Fibroblast of skin of back (primary cell): ENCODE measurements around the gene KIAA1549.

Experiments
- DNase-seq: peaks from one replicate; pipeline ENCODE4 v3.0.0-alpha.2; 2013

The KIAA1549 gene

GRCh38 chr7:138880881-138881578, 100.2 kb downstream of the KIAA1549 start:
- DNase-seq: no peak

- DNase-seq: no peak
These were observed 101.8 kb downstream of the KIAA1549 start for GRCh38 chr7:138879356-138879755.

- DNase-seq: no peak
These were observed 102.3 kb downstream of the KIAA1549 start for GRCh38 chr7:138878856-138879255.

GRCh38 chr7:138878051-138878450, 103.1 kb downstream of the KIAA1549 start:
- DNase-seq: no peak

GRCh38 chr7:138876326-138876725, 104.9 kb downstream of the KIAA1549 start:
- no peak for DNase-seq

- peak; percentile 39 for DNase-seq
These were observed 105.4 kb downstream of the KIAA1549 start for GRCh38 chr7:138875794-138876193.

GRCh38 chr7:138873220-138873892, 107.8 kb downstream of the KIAA1549 start:
- DNase-seq: no peak

- DNase-seq: peak; percentile 49
These were observed 108.6 kb downstream of the KIAA1549 start for GRCh38 chr7:138872576-138872975.

GRCh38 chr7:138871814-138872090, 109.4 kb downstream of the KIAA1549 start:
- DNase-seq: no peak

- DNase-seq: no peak
These were observed 110.0 kb downstream of the KIAA1549 start for GRCh38 chr7:138871065-138871813.

GRCh38 chr7:138869353-138869752, 111.8 kb downstream of the KIAA1549 start:
- DNase-seq: no peak

- DNase-seq: no peak
These were observed 112.5 kb downstream of the KIAA1549 start for GRCh38 chr7:138868711-138869110.

- DNase-seq: no peak
These were observed 113.4 kb downstream of the KIAA1549 start for GRCh38 chr7:138867744-138868143.

- DNase-seq: no peak
These were observed 114.8 kb downstream of the KIAA1549 start for GRCh38 chr7:138866353-138866752.

- no peak for DNase-seq
These were observed 115.3 kb downstream of the KIAA1549 start for GRCh38 chr7:138865843-138866242.

- peak; percentile 65 for DNase-seq
These were observed 116.5 kb downstream of the KIAA1549 start for GRCh38 chr7:138864667-138865066.

- no peak for DNase-seq
These were observed 117.3 kb downstream of the KIAA1549 start for GRCh38 chr7:138863931-138864330.

- DNase-seq: no peak
These were observed 120.1 kb downstream of the KIAA1549 start for GRCh38 chr7:138861051-138861450.

GRCh38 chr7:138857728-138858127, 123.5 kb downstream of the KIAA1549 start:
- DNase-seq: no peak

GRCh38 chr7:138854115-138854645, 127.0 kb downstream of the KIAA1549 start:
- DNase-seq: no peak

GRCh38 chr7:138853448-138853847, 127.7 kb downstream of the KIAA1549 start:
- DNase-seq: no peak

GRCh38 chr7:138852469-138852868, 128.7 kb downstream of the KIAA1549 start:
- DNase-seq: no peak

- no peak for DNase-seq
These were observed 131.5 kb downstream of the KIAA1549 start for GRCh38 chr7:138849701-138850100.
